Keratinocyte (primary cell): ENCODE measurements around the gene RNU6-7. TPM values are rescaled to one million over a fixed set of nuclear protein-coding genes. Genes with fewer than 3 reads are reported as not detected.

Experiments
- DNase-seq: peaks from one replicate; pipeline ENCODE4 v3.0.0-alpha.2; 2011; ENCODE audit warnings: low read depth, missing footprints, low spot score
- FAIRE-seq: peaks from 2 replicates; lab custom pipeline; 2011; peaks lifted over from hg19 to GRCh38; lab: Jason Lieb, UNC
- H2AFZ ChIP-seq: 2 replicates; pipeline ENCODE4 v1.6.0; 2012; ENCODE audit warnings: low read length, control low read depth, inconsistent platforms; ENCODE audit not compliant: control insufficient read depth
- H3K27ac ChIP-seq: 2 replicates; pipeline ENCODE4 v1.5.1; 2011; ENCODE audit warnings: low read length; ENCODE audit not compliant: control insufficient read depth, insufficient read depth
- H3K27me3 ChIP-seq: 3 replicates; pipeline ENCODE4 v1.6.0; 2011; ENCODE audit warnings: low read length; ENCODE audit not compliant: control insufficient read depth, insufficient read depth; ENCODE audit errors: extremely low read depth
- H3K36me3 ChIP-seq, 2 experiments: 2 replicates in 1 of 2; 3 replicates in 1 of 2; pipeline ENCODE4 v1.5.1; 2011; ENCODE audit warnings: low read length in 2 of 2, mild to moderate bottlenecking in 1 of 2; ENCODE audit not compliant: control insufficient read depth in 2 of 2, insufficient read depth in 2 of 2; ENCODE audit errors: extremely low read depth in 1 of 2
- H3K4me1 ChIP-seq: 3 replicates; pipeline ENCODE4 v1.5.1; 2011; ENCODE audit warnings: low read length; ENCODE audit not compliant: control insufficient read depth, insufficient read depth; ENCODE audit errors: extremely low read depth
- H3K4me2 ChIP-seq: 3 replicates; pipeline ENCODE4 v1.6.0; 2011; ENCODE audit warnings: low read depth, low read length; ENCODE audit not compliant: control insufficient read depth, insufficient read depth; ENCODE audit errors: extremely low read depth
- H3K4me3 ChIP-seq, 3 experiments: fragments of 200-600 bp in 1 of 3; sonication (generic) in 1 of 3; 2 replicates in 2 of 3; 3 replicates in 1 of 3; pipeline ENCODE4 v1.5.1; 2011 to 2016; ENCODE audit warnings: low read length in 3 of 3, mild to moderate bottlenecking in 3 of 3, control low read depth in 2 of 3, inconsistent platforms in 1 of 3, low read depth in 1 of 3, mixed read lengths in 1 of 3, mixed run types in 1 of 3, moderate library complexity in 1 of 3; ENCODE audit not compliant: control insufficient read depth in 2 of 3, insufficient read depth in 2 of 3; ENCODE audit errors: extremely low read depth in 1 of 3
- H3K79me2 ChIP-seq: 2 replicates; pipeline ENCODE4 v1.6.0; 2012; ENCODE audit warnings: low read length; ENCODE audit not compliant: control insufficient read depth, insufficient read depth
- H3K9ac ChIP-seq: 3 replicates; pipeline ENCODE4 v1.6.0; 2011; ENCODE audit warnings: low read length; ENCODE audit not compliant: control insufficient read depth, insufficient read depth; ENCODE audit errors: extremely low read depth
- H3K9me1 ChIP-seq: 3 replicates; pipeline ENCODE4 v1.6.0; 2011; ENCODE audit warnings: low read length; ENCODE audit not compliant: control insufficient read depth, insufficient read depth; ENCODE audit errors: extremely low read depth
- H3K9me3 ChIP-seq: 2 replicates; pipeline ENCODE4 v1.5.1; 2012; ENCODE audit warnings: low read depth, low read length; ENCODE audit not compliant: control insufficient read depth
- H4K20me1 ChIP-seq: 3 replicates; pipeline ENCODE4 v1.6.0; 2011; ENCODE audit warnings: low read length; ENCODE audit not compliant: control insufficient read depth, insufficient read depth; ENCODE audit errors: extremely low read depth
- EZH2 ChIP-seq: IDR thresholded peaks from one replicate; pipeline ENCODE4 v1.6.1; 2012; ENCODE audit warnings: inconsistent platforms, mild to moderate bottlenecking, low read length, moderate library complexity
- dilution Hi-C: fragments of 300-500 bp; cut with MboI; formaldehyde crosslinking; loops from one replicate; pipeline ENCODE4 v1.7.0; 2020; ENCODE audit warnings: low sequenced_read_pairs; ENCODE audit not compliant: extremely low pct_ligation_motif_present
- polyA plus RNA-seq, 5 experiments: library from polyadenylated mRNA; depleted of rRNA in 3 of 5; stranded (reverse) in 3 of 5; stranded (forward) in 1 of 5; unstranded in 1 of 5; fragments of >200 nt; gene quantifications; 1 replicate in 1 of 5; 2 replicates in 3 of 5; 3 replicates in 1 of 5; pipeline versions ENCODE4 v1.2.1 to v1.2.3, GENCODE V29; 2011 to 2012; ENCODE audit warnings: missing spikeins in 2 of 5, low read depth in 1 of 5, low replicate concordance in 1 of 5
- TF ChIP-seq, protein P1 (sequence below), 3 experiments: IDR thresholded peaks in 1 of 3; conservative IDR thresholded peaks in 1 of 3; optimal IDR thresholded peaks in 1 of 3; 2 replicates in 2 of 3; 3 replicates in 1 of 3; pipeline versions ENCODE3 to v1.5.1; 2011; ENCODE audit warnings: low read length in 3 of 3, mild to moderate bottlenecking in 3 of 3, moderate library complexity in 2 of 3, control low read depth in 1 of 3, inconsistent platforms in 1 of 3; ENCODE audit not compliant: insufficient read depth in 2 of 3; ENCODE audit errors: extremely low read depth in 1 of 3

The RNU6-7 gene
- polyA plus RNA-seq, 1 donor (not counting 4 experiments of a cell fraction or from before 2014, with no cell fraction given) = not detected

DNA sequence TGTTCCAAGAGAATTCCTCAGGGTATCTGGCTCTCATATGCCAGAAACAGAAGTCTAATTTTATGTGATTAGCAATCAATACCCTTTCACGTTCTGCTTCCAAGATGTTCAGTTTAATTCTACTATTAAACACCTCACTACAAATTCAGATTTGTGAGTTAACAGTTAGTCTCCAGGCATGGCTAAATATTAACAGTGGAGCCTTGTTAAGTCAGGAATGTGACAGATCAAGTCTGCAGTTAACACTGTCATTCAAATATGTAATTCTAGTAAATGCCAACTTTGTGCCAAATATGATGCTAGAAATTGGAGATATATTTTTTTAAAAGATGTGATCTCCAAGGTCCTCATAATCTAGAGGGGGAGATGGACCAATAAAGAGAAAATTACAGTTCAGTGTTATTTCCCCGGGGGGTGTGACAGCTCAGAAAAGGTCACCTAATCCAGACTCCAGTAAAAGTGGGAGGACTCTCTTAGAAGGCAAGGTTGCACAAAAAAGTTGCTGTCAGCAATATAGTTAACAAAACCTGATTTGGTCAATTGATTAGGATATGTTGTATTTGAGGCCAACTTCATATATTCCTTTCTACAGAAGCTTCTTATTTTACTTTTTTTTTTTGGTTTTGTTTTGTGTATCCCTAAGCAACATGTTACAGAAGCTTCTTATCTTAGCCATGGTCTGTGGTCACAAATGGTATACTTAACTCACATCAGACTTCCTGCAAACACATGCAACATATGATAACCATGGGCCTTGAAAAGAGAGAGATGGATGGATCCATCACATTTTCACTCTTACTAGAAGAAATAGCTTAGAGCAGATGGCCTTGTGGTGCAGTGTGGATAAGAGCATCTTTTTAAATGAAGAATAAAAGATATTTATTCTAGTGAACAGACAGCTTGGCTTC lies 18.4 kb upstream of the RNU6-7 start:
- H3K9me3 ChIP-seq = no peaks in the 10 kb centered on the region
- H4K20me1 ChIP-seq = no peaks in the 10 kb centered on the region
- dilution Hi-C loops = no loop called here
- no peak for DNase-seq
- H3K36me3 ChIP-seq = no peaks in the 10 kb centered on the region
- no peak overlapping the region for H2AFZ ChIP-seq
- H3K27ac ChIP-seq = no peak overlapping the region
- no peaks in the 10 kb centered on the region for H3K27me3 ChIP-seq
- H3K9ac ChIP-seq = no peak overlapping the region
- TF ChIP-seq, protein P1, sequence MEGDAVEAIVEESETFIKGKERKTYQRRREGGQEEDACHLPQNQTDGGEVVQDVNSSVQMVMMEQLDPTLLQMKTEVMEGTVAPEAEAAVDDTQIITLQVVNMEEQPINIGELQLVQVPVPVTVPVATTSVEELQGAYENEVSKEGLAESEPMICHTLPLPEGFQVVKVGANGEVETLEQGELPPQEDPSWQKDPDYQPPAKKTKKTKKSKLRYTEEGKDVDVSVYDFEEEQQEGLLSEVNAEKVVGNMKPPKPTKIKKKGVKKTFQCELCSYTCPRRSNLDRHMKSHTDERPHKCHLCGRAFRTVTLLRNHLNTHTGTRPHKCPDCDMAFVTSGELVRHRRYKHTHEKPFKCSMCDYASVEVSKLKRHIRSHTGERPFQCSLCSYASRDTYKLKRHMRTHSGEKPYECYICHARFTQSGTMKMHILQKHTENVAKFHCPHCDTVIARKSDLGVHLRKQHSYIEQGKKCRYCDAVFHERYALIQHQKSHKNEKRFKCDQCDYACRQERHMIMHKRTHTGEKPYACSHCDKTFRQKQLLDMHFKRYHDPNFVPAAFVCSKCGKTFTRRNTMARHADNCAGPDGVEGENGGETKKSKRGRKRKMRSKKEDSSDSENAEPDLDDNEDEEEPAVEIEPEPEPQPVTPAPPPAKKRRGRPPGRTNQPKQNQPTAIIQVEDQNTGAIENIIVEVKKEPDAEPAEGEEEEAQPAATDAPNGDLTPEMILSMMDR (optimal IDR thresholded peaks at IDR 0.05 in 1 of 3, IDR thresholded peaks at IDR 0.05 in 1 of 3, conservative IDR thresholded peaks at IDR 0.05 in 1 of 3; ENCODE audit: extremely low read depth in 1 of 3, insufficient read depth in 2 of 3, low read length in 3 of 3) = no peak
- TF ChIP-seq EZH2 = no peak
- FAIRE-seq = no peak
- H3K79me2 ChIP-seq = no peaks in the 10 kb centered on the region
- H3K4me3 ChIP-seq = no peak overlapping the region
- H3K4me2 ChIP-seq = no peak overlapping the region
- H3K9me1 ChIP-seq = no peaks in the 10 kb centered on the region
- no peaks in the 10 kb centered on the region for H3K4me1 ChIP-seq

DNA sequence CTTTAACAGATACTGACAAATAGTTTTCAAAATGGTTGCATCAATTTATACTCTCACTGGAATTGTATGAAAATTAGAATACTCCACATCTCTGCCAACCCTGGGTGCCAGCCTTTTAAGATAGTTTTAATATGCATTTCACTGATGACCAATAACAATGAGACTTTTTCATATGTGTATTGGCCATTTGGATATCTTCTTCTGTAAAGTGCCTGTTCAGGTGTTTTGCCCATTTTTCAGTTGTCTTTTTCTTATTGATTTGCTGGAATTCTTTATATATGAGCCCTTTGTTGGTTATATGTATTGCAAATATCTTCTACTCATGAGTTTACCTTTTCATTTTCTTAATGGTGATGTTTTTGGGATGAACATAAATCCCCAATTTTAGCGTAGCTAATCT lies 16.7 kb upstream of the RNU6-7 start:
- dilution Hi-C loops = no loop called here

More for the DNA sequence above, 16.7 kb upstream of the RNU6-7 start:
- FAIRE-seq = no peak
- H3K27ac ChIP-seq = no peak overlapping the region
- no peaks in the 10 kb centered on the region for H3K79me2 ChIP-seq
- H3K4me2 ChIP-seq = no peak overlapping the region
- no peak overlapping the region for H3K9ac ChIP-seq
- no peaks in the 10 kb centered on the region for H3K36me3 ChIP-seq
- H3K9me3 ChIP-seq = no peaks in the 10 kb centered on the region
- no peak overlapping the region for H3K4me3 ChIP-seq
- TF ChIP-seq, protein P1 (optimal IDR thresholded peaks at IDR 0.05 in 1 of 3, IDR thresholded peaks at IDR 0.05 in 1 of 3, conservative IDR thresholded peaks at IDR 0.05 in 1 of 3; ENCODE audit: extremely low read depth in 1 of 3, insufficient read depth in 2 of 3, low read length in 3 of 3) = no peak
- no peak for TF ChIP-seq EZH2
- DNase-seq = no peak
- H4K20me1 ChIP-seq = no peaks in the 10 kb centered on the region
- H3K4me1 ChIP-seq = no peaks in the 10 kb centered on the region
- H2AFZ ChIP-seq = no peak overlapping the region
- H3K27me3 ChIP-seq = no peaks in the 10 kb centered on the region
- no peaks in the 10 kb centered on the region for H3K9me1 ChIP-seq
